KG1 (cell line): ENCODE measurements around the gene SFMBT1.

Experiments used
- DNase-seq: peaks from one replicate; lab custom pipeline; 2025; lab: John Stamatoyannopoulos, UW

Gene SFMBT1

DNA sequence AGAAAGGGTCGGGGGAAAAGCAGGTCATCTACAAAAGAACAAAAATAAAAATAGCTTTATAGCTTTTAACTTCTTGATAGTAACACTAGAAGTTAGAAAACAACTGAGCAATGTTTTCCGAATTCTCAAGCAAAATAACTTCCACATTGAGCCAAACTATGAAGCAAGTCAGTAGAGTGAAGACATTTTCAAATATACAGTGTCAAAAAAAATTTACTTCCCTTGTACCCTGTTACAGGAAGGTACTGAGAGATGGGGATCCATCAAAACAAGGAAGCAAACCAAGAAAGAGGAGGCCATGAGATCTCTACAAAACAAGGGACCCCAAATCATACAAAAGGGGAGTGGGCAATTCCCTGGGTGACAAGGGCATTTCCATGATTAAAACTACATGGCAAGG is 121.9 kb downstream of the SFMBT1 start:
- DNase-seq: no peak

- DNase-seq: no peak
These were observed 125.0 kb downstream of the SFMBT1 start for GRCh38 chr3:52920841-52921240.

DNA sequence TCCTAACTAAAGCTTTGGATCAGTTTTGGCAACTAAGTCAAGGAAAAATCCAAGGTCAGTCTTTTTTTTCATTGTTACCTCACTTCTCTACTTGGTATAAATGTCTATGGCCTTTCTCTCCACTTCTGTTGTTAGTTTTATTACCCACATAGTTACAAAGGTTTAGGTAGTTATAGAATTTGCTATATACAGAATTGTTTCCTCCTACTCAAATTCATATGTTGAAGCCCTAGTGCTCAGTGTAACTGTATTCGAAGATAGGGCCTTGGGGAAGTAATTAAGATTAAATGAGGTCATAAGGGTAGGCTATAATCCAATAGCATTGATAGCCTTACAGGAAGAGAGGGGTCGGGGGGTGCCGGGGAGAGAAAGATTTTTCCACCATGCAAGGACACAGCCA is 128.8 kb downstream of the SFMBT1 start:
- no peak for DNase-seq

GRCh38 chr3:52915294-52915693 is 130.6 kb downstream of the SFMBT1 start:
- DNase-seq: no peak

DNA sequence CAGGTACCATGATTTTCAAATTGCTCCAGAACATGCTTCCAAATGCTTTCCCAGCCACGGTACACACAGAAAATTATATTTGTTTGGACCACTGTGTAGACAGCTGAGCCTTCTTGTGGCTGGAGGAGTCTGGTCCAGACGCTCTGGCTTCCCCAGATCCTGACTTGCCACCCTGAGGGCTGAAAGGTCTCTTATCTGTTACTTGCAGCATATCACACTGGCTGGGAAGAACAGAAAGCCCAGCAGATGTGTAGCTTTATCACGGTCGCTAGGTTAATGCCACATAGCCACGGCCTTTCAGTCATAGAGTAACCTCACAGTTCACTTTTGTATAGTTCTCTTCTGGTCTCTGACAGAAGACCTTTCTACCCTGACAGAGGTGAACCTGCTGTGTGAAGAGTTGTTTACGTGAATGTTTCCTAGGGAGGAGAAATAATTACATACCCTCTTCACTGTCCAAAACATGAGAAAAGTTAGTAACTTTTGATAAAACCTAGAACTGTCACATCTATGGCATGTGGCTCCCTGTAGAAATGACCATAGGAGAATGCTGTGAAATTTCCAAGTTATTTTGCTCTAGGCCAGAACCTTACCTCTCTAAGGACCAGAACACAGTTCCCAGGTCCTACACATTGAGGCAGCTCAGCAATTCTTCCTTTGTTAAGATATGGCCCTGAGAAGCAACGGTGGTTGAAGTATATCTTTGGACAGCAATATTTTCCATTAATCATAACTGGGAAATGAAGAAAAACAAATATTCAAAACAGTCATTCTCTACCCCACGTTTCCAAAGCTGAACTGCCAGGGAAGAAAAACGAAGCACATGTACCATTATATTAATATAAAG is 132.8 kb downstream of the SFMBT1 start:
- DNase-seq: no peak

GRCh38 chr3:52910823-52911222 is 135.1 kb downstream of the SFMBT1 start:
- no peak for DNase-seq

- no peak for DNase-seq
These were observed 138.4 kb downstream of the SFMBT1 start for GRCh38 chr3:52907497-52907896.

DNA sequence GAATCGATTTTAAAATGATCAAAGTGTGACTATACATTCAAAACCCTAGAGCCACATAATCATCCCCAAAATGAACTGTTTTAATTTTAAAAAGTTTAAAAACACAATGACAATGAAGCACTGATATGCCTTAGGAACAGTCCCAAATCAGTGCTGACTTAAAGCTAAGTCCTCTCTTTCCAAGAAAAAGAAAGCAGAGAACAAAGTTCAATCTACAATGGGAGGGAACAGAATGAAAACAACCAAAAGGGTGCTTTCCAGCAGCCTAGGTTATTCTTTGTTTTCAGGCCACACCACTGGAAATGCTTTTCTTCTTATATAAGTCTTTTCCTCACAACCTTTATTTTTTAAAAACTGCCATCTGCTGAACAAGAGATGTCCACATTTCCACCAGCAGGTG is 141.3 kb downstream of the SFMBT1 start:
- no peak for DNase-seq

DNA sequence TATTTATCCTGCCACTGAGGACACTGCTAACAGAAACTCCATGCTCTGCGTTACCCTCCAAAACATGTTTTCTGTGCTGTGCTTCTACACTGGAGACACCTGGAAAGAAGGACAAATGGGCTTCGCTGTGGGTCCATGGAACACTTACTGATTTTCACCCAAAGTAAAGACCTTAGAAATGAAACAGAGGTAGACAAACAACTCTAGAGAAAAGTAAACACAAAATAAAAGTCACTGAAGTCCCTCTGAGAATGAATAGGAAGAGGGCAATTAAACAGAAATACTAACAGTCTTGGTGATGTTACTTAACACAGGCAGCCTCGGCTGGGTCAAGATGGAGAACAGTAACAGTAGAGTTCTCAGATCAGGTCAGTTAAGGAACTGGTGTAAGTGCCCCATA is 141.9 kb downstream of the SFMBT1 start:
- DNase-seq: no peak

DNA sequence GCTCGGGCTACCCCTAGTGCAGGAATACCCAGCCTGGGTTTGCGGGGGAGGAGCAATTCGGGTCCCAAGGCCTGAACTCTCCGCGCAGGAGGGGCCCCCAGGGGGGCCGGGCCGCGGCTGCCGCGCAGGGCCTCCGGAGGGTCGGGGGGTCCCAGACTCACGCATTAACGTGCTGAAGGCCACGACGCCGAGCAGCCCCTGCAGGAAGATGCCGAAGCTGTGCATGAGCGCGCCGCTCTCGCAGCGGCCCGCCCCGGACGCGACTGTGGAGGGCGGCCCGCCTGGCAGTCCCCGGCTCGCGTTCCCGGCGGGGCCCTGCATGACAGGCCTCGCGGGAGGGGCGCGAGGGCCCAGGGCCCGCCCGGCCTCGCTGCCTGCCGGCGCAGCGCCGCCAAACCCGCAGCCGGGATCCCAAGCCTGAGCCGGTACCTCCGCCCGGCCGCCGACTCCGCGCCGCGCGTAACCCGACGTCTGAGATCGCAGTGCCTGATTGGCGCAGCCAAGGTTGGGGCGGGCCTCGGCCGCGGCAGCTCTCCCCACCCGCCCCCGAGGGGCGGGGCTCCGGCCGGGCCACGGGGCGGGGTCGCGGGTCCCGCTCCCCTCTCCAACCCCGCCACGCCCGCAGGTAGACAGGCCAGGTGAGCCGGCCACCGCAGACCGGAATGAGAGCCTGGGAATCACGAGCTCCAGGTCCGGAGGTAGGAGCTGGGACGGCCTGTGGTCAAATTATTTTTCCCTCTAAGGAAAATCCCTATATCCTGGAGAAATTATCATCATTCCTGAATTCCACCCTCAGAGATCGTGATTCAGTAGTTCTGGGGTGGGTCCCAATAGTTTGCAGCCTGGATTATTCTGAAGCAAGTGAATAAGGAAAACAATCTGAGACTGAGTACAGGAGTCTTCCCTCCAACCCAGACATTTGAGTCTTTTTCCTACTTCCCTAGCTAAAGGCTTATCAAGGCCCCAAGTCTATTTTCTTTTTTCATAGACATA is 148.4 kb downstream of the SFMBT1 start, which contains the start of gene STIMATE:
Gene STIMATE (minus strand): TSS at position 419 of the 993 bp plus-strand sequence. CDS start 98 bp downstream, at position 321.
- DNase-seq: peak; percentile 71

DNA sequence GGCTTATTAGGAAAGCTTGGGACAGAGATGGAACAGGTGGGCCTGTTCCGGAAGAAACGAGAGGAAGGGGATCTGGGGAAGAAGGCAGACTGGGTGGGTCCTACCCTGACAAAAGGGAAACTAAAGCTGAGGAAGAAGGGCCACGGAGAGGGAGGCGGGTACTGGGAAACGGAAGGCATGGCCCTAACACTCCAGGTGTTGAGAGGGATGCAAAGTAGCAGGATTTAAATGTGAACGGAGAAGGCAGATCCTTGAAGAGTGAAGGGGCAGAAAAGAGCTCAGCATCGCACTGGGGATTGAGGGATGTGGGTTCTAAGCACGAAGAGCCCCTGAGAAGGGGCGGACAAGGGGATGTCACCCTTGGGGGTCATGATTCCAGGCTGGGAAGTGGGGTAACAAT is 149.3 kb downstream of the SFMBT1 start:
- no peak for DNase-seq

- DNase-seq: no peak
These were observed 149.7 kb downstream of the SFMBT1 start for GRCh38 chr3:52896151-52896550.

DNA sequence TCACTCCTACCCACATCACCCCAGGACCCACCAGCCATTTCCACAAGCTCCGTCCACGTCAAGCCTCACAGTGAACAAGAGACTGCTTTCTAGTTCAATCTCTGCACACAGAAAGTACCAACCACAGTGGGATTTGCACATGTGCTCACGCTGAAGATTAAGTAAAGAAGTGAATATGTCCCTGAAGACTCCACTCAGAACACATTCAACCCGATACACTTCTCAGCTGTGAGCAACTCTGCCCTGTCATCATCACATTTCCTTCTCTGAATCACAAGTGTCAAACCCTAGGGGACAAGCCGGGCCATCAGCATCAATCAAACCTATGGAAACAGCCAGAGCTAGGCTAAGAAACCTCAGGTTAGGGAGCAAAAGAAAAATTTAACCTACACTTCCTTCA is 150.5 kb downstream of the SFMBT1 start:
- DNase-seq: no peak

DNA sequence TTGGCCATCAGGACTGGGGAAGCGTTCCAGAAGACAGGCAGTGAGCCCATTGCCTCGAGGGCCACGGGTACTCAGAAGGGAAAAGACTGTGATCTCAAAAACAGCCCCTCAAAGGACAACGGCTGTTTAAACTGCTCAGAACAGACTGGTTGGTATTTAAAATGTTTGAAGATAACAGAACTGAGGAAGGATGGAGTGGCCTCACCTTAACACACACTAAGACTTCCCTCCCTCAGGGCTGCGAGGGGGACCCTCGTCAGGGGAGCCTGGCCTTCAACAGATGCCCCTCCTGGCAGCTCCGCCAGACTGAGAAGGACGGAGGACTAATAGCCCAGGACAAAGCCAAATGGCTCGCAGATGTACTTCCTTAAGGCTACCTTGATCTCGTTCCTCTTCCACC is 151.1 kb downstream of the SFMBT1 start:
- no peak for DNase-seq

- no peak for DNase-seq
These were observed 152.2 kb downstream of the SFMBT1 start for GRCh38 chr3:52893723-52894122.

DNA sequence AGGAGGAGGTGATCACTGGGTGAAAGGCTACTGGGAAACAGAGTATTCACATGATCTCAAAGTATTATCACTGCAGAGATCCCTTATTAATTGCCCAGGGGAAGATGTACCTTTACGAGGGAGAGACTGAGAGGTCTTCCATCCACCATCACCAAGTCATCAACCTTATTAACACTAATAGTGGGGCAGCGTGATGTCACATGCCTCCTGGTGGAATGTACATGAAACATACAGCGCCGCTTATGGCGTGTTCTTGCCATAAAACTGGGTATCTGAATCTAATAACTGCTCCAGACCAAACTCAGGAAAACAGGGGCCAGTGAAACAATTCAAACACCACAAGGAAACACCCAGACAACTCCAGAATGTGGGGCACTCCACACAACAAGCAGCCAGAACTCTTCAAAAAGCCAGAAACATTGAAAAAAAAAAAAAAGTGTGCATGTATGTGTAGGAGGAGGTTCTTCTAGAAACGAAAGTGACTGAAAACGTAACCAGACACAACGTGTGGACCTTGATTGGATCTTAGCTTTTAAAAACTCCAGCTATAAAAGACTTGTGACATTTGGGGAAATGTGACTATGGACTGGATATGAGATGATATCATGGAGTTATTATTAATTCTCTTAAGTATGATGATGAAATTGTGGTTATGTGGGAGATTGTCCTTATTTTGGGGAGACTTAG is 153.1 kb downstream of the SFMBT1 start:
- DNase-seq: no peak

DNA sequence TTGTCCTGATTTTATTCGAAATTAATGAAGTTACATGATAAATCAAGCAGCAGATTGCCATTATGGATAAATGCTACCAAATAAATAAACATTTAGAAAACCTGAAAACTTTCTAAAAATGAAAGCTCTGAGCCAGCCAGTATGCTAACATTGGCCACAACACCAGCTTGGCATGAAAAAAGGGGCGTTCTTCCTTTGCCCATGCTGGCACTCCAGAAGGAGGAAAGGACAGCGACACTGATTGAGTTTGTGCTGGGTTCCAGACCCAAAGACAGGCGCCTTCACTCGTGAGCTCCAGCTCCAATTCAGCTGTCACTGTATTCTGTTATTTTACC is 153.6 kb downstream of the SFMBT1 start:
- no peak for DNase-seq

GRCh38 chr3:52891615-52892081 is 154.2 kb downstream of the SFMBT1 start:
- no peak for DNase-seq

GRCh38 chr3:52891164-52891563 is 154.7 kb downstream of the SFMBT1 start:
- DNase-seq: no peak

- DNase-seq: no peak
These were observed 155.1 kb downstream of the SFMBT1 start for GRCh38 chr3:52890735-52891134.

- no peak for DNase-seq
These were observed 156.0 kb downstream of the SFMBT1 start for GRCh38 chr3:52889901-52890300.

- DNase-seq: no peak
These were observed 158.7 kb downstream of the SFMBT1 start for GRCh38 chr3:52887166-52887565.
